WTC11 (cell line): ENCODE results near the gene PNCK. TPM values are rescaled to one million over a fixed set of nuclear protein-coding genes. Genes with fewer than 3 reads are reported as not detected.

Source experiments
- ATAC-seq: fragments of 200-7000 bp; cut with Tn5 transposase; 2 replicates; pipeline ENCODE4 v1.10.0; 2021; ENCODE audit warnings: mild to moderate bottlenecking, moderate library complexity
- CTCF ChIA-PET: fragments of 300-600 bp; sonication (Branson Sonifier 250); formaldehyde crosslinking; loops from one replicate; lab custom pipeline; 2021; ENCODE audit warnings: antibody characterized with exemption; lab: Charles Lee
- POLR2A ChIA-PET: fragments of 350-600 bp; sonication (Branson Sonifier 250); formaldehyde crosslinking; loops from one replicate; lab custom pipeline; 2021; ENCODE audit warnings: antibody characterized with exemption; lab: Charles Lee
- DNase-seq: peaks from one replicate; pipeline ENCODE4 v3.0.0; 2021; ENCODE audit warnings: low spot score
- H3K27ac Mint-ChIP-seq: 2 replicates; pipeline ENCODE4 v1.8.0; 2021; ENCODE audit warnings: mixed read lengths
- H3K27me3 Mint-ChIP-seq: 2 replicates; pipeline ENCODE4 v1.8.0; 2021; ENCODE audit warnings: low read depth, mild to moderate bottlenecking, moderate library complexity, mixed read lengths
- H3K36me3 Mint-ChIP-seq: 2 replicates; pipeline ENCODE4 v1.8.0; 2021; ENCODE audit warnings: mixed read lengths
- H3K4me1 Mint-ChIP-seq: 2 replicates; pipeline ENCODE4 v1.8.0; 2022; ENCODE audit warnings: mixed read lengths
- H3K4me3 Mint-ChIP-seq: 2 replicates; pipeline ENCODE4 v1.8.0; 2021; ENCODE audit warnings: mild to moderate bottlenecking, moderate library complexity, mixed read lengths
- H3K9me3 Mint-ChIP-seq: 2 replicates; pipeline ENCODE4 v1.8.0; 2021; ENCODE audit warnings: mixed read lengths
- E2F1 ChIP-seq: sonication (generic); formaldehyde crosslinking; IDR thresholded peaks from 2 replicates; pipeline ENCODE4 v1.8.0; 2022; ENCODE audit warnings: mild to moderate bottlenecking, missing genetic modification reagents
- ESRRA ChIP-seq: sonication (generic); formaldehyde crosslinking; IDR thresholded peaks from 2 replicates; pipeline ENCODE4 v1.8.1; 2022; ENCODE audit warnings: mild to moderate bottlenecking, missing genetic modification reagents, borderline replicate concordance
- FOXJ3 ChIP-seq: sonication (generic); formaldehyde crosslinking; IDR thresholded peaks from 2 replicates; pipeline ENCODE4 v1.9.0; 2021; ENCODE audit warnings: missing genetic modification reagents, mild to moderate bottlenecking, borderline replicate concordance
- RORB ChIP-seq: fragments of 250-450 bp; sonication (Bioruptor Pico); IDR thresholded peaks from 2 replicates; pipeline ENCODE4 v1.9.0; 2021; ENCODE audit warnings: mild to moderate bottlenecking
- SMAD3 ChIP-seq: sonication (generic); formaldehyde crosslinking; IDR thresholded peaks from 2 replicates; pipeline ENCODE4 v1.8.0; 2022; ENCODE audit warnings: missing genetic modification reagents, mild to moderate bottlenecking, borderline replicate concordance
- SMAD4 ChIP-seq: sonication (generic); formaldehyde crosslinking; IDR thresholded peaks from 2 replicates; pipeline ENCODE4 v1.8.0; 2022; ENCODE audit warnings: mild to moderate bottlenecking, missing genetic modification reagents
- ZMAT4 ChIP-seq: fragments of 250-450 bp; sonication (Bioruptor Pico); IDR thresholded peaks from 2 replicates; pipeline ENCODE4 v1.9.0; 2021; ENCODE audit warnings: mild to moderate bottlenecking
- ZNF138 ChIP-seq: sonication (generic); formaldehyde crosslinking; conservative IDR thresholded peaks from 2 replicates; pipeline ENCODE4 v1.8.1; 2022; ENCODE audit warnings: mild to moderate bottlenecking, moderate library complexity, missing genetic modification reagents
- ZNF425 ChIP-seq: fragments of 250-450 bp; sonication (Bioruptor Pico); conservative IDR thresholded peaks from 2 replicates; pipeline ENCODE4 v1.9.0; 2021; ENCODE audit warnings: mild to moderate bottlenecking
- total RNA-seq: library from RNA; stranded (reverse); gene quantifications from 3 replicates; pipeline ENCODE4 v1.2.3, GENCODE V29; 2021
- TF ChIP-seq, protein P1 (sequence below): sonication (generic); formaldehyde crosslinking; IDR thresholded peaks from 2 replicates; pipeline ENCODE4 v1.8.1; 2022; ENCODE audit warnings: mild to moderate bottlenecking, moderate library complexity, missing genetic modification reagents
- TF ChIP-seq, protein P2 (sequence below): sonication (generic); formaldehyde crosslinking; IDR thresholded peaks from 2 replicates; pipeline ENCODE4 v1.8.1; 2023; ENCODE audit warnings: mild to moderate bottlenecking, missing genetic modification reagents
- TF ChIP-seq, protein P3 (sequence below): fragments of 250-450 bp; sonication (Bioruptor Pico); IDR thresholded peaks from 2 replicates; pipeline ENCODE4 v1.8.0; 2021; ENCODE audit warnings: mild to moderate bottlenecking

The PNCK gene
- total RNA-seq, 1 experiment from 2014 or later = 8.6 TPM

DNA sequence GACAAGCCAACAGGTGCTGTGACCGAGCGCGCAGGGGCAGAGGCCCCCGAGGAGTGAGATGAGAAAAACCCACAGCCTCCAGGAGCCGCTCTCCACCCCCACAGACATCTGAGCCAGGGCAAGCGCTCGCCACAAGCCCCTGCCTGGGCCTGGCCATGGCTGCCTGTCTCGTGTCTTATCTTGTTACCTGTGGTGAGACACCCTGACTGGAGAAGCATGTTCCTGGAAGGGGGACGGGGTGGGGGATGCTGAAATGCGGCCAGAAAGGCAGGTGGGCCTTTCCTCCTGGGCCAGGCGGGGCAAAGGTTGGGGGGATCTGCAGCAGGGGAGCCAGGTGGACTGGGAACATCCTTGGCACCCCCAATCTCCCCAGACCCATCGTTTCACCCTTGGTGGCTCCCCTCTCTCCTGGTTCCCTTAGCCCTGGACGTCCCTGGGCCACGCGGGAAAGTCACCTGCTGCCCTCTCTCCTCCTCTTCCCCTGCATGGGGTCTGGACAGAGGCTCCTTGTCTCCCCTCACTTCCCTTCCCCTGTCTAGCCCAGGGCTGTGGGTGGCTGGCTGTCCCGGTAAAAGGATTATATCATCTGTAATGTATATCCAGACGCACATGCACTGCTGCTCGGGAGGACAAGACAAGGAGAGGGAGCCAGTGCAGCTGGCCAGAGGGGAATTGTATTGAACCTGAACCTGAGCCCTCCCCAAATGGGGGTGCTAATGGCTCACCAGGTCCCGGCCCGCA lies 35.0 kb downstream of the PNCK start (continued):
- no peak for TF ChIP-seq FOXJ3 (CRISPR knock-in tag)
- TF ChIP-seq ZMAT4 (CRISPR knock-in tag) = no peak
- TF ChIP-seq RORB = no peak

DNA sequence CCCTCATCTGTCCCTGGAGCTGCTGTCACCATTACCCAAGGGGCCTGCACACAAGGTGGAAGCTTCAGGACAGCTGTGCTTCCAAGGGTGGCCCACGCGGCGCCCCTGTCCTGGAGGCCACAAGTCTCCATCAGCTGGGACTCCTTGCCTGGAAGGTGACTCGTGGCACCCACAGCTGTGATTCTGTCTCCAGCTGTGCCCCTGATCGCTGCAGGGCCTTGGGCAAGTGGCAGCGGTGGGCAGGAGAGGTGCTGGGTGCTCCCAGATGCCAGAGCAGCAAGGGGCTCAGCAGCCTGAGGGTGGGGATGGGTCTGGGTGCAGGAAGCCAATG lies 35.6 kb downstream of the PNCK start:
- ChIA-PET CTCF (interaction anchor here (3.1 to 3.8 kb wide), 2 partner anchors 9 to 30 kb away, joined by 66 to 106 read pairs; partner anchors contain the start of gene DUSP9), POLR2A (no interaction called here)
- DNase-seq (no peak), ATAC-seq (no peak)
- Mint-ChIP-seq H3K9me3 (no peaks in the 10 kb centered on the region), H3K36me3 (no peaks in the 10 kb centered on the region), H3K27me3 (peaks cover 23% of the 10 kb centered on the region), H3K4me1 (peaks cover 10% of the 10 kb centered on the region), H3K27ac (no peak overlapping the region), H3K4me3 (no peak overlapping the region)
- TF ChIP-seq, protein P1, sequence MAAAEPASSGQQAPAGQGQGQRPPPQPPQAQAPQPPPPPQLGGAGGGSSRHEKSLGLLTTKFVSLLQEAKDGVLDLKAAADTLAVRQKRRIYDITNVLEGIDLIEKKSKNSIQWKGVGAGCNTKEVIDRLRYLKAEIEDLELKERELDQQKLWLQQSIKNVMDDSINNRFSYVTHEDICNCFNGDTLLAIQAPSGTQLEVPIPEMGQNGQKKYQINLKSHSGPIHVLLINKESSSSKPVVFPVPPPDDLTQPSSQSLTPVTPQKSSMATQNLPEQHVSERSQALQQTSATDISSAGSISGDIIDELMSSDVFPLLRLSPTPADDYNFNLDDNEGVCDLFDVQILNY (CRISPR knock-in tag) = no peak
- TF ChIP-seq E2F1 (CRISPR knock-in tag) = no peak
- TF ChIP-seq ZNF425 (CRISPR knock-in tag) = no peak
- TF ChIP-seq SMAD4 (CRISPR knock-in tag) = no peak
- no peak for TF ChIP-seq ZNF138 (CRISPR knock-in tag)
- no peak for TF ChIP-seq SMAD3 (CRISPR knock-in tag)
- no peak for TF ChIP-seq ESRRA (CRISPR knock-in tag)
- TF ChIP-seq, protein P2, sequence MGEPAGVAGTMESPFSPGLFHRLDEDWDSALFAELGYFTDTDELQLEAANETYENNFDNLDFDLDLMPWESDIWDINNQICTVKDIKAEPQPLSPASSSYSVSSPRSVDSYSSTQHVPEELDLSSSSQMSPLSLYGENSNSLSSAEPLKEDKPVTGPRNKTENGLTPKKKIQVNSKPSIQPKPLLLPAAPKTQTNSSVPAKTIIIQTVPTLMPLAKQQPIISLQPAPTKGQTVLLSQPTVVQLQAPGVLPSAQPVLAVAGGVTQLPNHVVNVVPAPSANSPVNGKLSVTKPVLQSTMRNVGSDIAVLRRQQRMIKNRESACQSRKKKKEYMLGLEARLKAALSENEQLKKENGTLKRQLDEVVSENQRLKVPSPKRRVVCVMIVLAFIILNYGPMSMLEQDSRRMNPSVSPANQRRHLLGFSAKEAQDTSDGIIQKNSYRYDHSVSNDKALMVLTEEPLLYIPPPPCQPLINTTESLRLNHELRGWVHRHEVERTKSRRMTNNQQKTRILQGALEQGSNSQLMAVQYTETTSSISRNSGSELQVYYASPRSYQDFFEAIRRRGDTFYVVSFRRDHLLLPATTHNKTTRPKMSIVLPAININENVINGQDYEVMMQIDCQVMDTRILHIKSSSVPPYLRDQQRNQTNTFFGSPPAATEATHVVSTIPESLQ (CRISPR knock-in tag) = no peak
- TF ChIP-seq, protein P3, sequence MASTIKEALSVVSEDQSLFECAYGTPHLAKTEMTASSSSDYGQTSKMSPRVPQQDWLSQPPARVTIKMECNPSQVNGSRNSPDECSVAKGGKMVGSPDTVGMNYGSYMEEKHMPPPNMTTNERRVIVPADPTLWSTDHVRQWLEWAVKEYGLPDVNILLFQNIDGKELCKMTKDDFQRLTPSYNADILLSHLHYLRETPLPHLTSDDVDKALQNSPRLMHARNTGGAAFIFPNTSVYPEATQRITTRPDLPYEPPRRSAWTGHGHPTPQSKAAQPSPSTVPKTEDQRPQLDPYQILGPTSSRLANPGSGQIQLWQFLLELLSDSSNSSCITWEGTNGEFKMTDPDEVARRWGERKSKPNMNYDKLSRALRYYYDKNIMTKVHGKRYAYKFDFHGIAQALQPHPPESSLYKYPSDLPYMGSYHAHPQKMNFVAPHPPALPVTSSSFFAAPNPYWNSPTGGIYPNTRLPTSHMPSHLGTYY (CRISPR knock-in tag) = no peak
